Esophagus squamous epithelium (tissue), 5 donors: ENCODE measurements around the gene GAS7. TPM values are rescaled to one million over a fixed set of nuclear protein-coding genes. Genes with fewer than 3 reads are reported as not detected.

ENCODE experiments used
- DNase-seq: peaks from one replicate; lab custom pipeline; 2025; lab: John Stamatoyannopoulos, UW
- H3K27ac ChIP-seq, 4 donors: fragments of 200-600 bp; sonication (generic); one replicate each; pipeline ENCODE4 v1.5.1; 2016 to 2019; ENCODE audit warnings: mild to moderate bottlenecking in 1 of 4
- H3K27me3 ChIP-seq, 4 donors: fragments of 200-600 bp; sonication (generic); 1 replicate in 3 of 4; 2 replicates in 1 of 4; pipeline versions ENCODE4 v1.5.1 to v1.6.0; 2017 to 2021; ENCODE audit warnings: antibody characterized with exemption in 1 of 4
- H3K36me3 ChIP-seq, 3 donors: fragments of 200-600 bp; sonication (generic); one replicate each; pipeline ENCODE4 v1.5.1; 2016 to 2019
- H3K4me1 ChIP-seq, 3 donors: fragments of 200-600 bp; sonication (generic); one replicate each; pipeline ENCODE4 v1.5.1; 2017 to 2019
- H3K4me3 ChIP-seq, 4 donors: fragments of 200-600 bp; sonication (generic); 1 replicate in 3 of 4; 2 replicates in 1 of 4; pipeline ENCODE4 v1.5.1; 2016 to 2019; ENCODE audit warnings: mild to moderate bottlenecking in 2 of 4, moderate library complexity in 1 of 4
- H3K9me3 ChIP-seq, 3 donors: fragments of 200-600 bp; sonication (generic); one replicate each; pipeline ENCODE4 v1.5.1; 2016 to 2019
- POLR2A ChIP-seq, 4 donors: fragments of 450-650 bp; IDR thresholded peaks; one replicate each; pipeline ENCODE4 v1.6.1; 2017; ENCODE audit warnings: antibody characterized with exemption in 4 of 4, mild to moderate bottlenecking in 4 of 4, moderate library complexity in 3 of 4
- WGBS, 2 donors: methylation state at CpG; one replicate each; pipeline ENCODE4 v1.1.5; 2018; 5-methylcytosine and 5-hydroxymethylcytosine counted together
- intact Hi-C: fragments of 100-400 bp; cut with DNase I; formaldehyde crosslinking; loops from one replicate; pipeline ENCODE4 v1.15.0; 2022
- total RNA-seq, 4 donors: library from RNA; depleted of rRNA; stranded (reverse); fragments of >200 nt; gene quantifications; one replicate each; pipeline ENCODE4 v1.1.0, GENCODE V29; 2016
- TF ChIP-seq, protein P1 (sequence below), 6 experiments: fragments of 450-650 bp in 4 of 6; fragments of 200-600 bp in 2 of 6; sonication (generic) in 2 of 6; IDR thresholded peaks; one replicate each; pipeline ENCODE4 v1.5.1; 2016 to 2019; ENCODE audit warnings: antibody characterized with exemption in 6 of 6, mild to moderate bottlenecking in 4 of 6, moderate library complexity in 4 of 6
- donor health status: DM: yes; HTN: yes; CAD: no.

The GAS7 gene
- total RNA-seq, 4 donors from 2014 or later: 16.8 to 39.1 (median 30.1) TPM

DNA sequence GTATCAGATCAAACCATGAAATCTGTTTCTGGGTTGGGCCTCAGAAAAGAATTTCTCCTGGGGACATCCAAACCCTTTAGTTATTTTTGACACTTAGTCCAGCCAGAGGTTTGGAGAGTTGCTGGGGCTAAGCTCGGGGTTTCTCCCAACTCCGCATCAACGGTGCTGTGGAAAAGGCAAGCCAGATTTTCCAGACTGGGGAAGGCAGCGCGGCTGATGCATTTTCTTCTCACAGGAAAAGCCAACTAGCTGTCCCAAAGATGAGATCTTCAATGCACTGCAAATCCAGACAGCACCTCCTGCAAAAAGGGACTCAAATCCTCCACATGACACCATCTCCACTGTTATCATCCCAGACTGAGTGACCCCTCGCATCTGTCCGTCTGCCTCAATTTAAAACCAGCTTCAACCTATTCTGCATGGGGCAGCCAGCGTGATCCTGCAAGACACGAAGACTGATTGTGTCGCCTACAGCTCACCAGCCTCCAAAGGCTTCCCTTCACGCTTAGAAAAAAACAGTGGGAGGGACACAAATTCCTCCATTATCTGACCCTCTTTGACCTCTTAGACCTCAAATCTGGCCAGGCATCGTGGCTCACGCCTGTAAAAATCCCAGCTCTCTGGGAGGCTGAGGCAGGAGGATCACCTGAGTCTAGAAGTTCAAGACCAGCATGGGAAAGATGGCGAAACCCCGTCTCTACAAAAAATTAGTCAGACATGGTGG, 62.0 kb downstream of the GAS7 start:
- WGBS, 2 donors: 74 to 78% methylated on average over 15 of the region's 15 CpGs

DNA sequence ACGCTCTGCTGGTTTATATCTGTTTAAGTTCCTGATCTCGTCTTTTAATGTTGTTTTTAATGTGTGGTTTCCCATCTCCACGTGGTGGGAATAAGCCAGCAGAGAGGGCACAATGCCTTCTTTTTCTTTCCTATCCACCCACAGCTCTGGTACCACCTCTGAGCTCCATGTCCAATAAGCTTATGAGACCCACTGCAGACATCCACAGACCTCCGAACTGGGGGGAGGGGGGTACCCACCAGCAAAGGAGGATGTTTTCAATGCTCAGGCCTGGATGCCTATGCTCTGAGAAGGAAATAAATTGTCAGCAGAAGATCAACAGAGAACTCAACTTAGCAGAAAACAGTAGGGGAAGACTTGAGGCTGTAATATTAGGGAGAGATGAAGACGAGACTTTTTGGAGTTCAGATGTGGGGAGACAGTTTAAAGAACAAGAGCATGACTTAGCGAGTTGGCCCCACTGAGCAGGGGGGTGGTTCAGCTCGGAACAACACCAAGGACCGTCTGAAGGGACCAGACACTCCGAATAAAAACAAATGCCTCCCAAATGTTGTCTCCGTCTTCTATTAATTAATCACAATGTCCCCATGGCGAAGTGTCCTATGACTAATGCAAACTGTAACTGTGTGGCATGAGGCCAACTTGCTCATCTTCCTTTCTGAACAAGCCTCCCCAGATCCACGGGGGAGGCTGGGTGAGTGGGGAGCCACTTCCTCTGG, 62.7 kb downstream of the GAS7 start:
- H3K4me3 ChIP-seq: peak overlapping the region in 1 of 4 donors; percentile 11
- 31 to 43% methylated on average over 11 to 12 of the region's 12 CpGs for WGBS, 2 donors
- peaks cover 0 to 18% (median 6%) of the 10 kb centered on the region in 3 donors for H3K4me1 ChIP-seq
- no peaks in the 10 kb centered on the region for H3K36me3 ChIP-seq
- TF ChIP-seq, protein P1, sequence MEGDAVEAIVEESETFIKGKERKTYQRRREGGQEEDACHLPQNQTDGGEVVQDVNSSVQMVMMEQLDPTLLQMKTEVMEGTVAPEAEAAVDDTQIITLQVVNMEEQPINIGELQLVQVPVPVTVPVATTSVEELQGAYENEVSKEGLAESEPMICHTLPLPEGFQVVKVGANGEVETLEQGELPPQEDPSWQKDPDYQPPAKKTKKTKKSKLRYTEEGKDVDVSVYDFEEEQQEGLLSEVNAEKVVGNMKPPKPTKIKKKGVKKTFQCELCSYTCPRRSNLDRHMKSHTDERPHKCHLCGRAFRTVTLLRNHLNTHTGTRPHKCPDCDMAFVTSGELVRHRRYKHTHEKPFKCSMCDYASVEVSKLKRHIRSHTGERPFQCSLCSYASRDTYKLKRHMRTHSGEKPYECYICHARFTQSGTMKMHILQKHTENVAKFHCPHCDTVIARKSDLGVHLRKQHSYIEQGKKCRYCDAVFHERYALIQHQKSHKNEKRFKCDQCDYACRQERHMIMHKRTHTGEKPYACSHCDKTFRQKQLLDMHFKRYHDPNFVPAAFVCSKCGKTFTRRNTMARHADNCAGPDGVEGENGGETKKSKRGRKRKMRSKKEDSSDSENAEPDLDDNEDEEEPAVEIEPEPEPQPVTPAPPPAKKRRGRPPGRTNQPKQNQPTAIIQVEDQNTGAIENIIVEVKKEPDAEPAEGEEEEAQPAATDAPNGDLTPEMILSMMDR (IDR thresholded peaks at IDR 0.05): no peak
- intact Hi-C loops: no loop called here
- H3K27ac ChIP-seq: peak overlapping the region in 3 of 4 donors; percentile 38 to 70 (median 70)
- no peaks in the 10 kb centered on the region for H3K27me3 ChIP-seq
- no peaks in the 10 kb centered on the region for H3K9me3 ChIP-seq
- DNase-seq: no peak

More for the DNA sequence above, 62.0 kb downstream of the GAS7 start:
- no peaks in the 10 kb centered on the region for H3K36me3 ChIP-seq
- no peaks in the 10 kb centered on the region for H3K9me3 ChIP-seq
- H3K4me3 ChIP-seq: peak overlapping the region in 1 of 4 donors; percentile 11
- DNase-seq: no peak
- intact Hi-C loops: no loop called here
- H3K4me1 ChIP-seq: peaks cover 0 to 18% (median 6%) of the 10 kb centered on the region in 3 donors
- H3K27ac ChIP-seq: peak overlapping the region in 2 of 4 donors; percentile 70
- no peaks in the 10 kb centered on the region for H3K27me3 ChIP-seq
- no peak for TF ChIP-seq POLR2A (IDR thresholded peaks at IDR 0.05)
- TF ChIP-seq, protein P1 (IDR thresholded peaks at IDR 0.05): no peak

DNA sequence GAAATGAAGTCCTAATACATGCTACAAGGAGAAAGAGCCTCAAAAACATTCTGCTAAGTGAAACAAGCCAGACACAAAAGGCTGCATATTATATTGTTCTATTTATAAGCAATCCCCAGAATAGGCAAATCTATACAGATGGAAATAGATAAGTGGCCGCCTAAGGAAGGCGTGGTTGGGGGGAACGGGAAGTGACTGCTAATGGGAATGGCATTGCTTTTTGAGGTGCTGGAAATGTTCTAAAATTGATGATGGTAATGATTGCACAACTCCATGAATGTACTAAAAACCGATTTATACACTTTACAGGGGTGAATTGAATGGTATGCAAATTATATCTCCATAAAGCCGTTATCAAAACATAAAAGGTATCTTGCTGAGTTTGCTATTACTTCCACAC, 67.7 kb downstream of the GAS7 start:
- Histone ChIP-seq H3K4me3 (no peak overlapping the region), H3K4me1 (peaks cover 0 to 43% (median 12%) of the 10 kb centered on the region in 3 donors), H3K27me3 (no peaks in the 10 kb centered on the region), H3K27ac (no peak overlapping the region), H3K36me3 (no peaks in the 10 kb centered on the region), H3K9me3 (no peaks in the 10 kb centered on the region)
- no peak for TF ChIP-seq POLR2A (IDR thresholded peaks at IDR 0.05)
- TF ChIP-seq, protein P1 (IDR thresholded peaks at IDR 0.05): no peak
- DNase-seq: no peak
- intact Hi-C loops: no loop called here
- 67 to 68% methylated on average over 5 of the region's 5 CpGs for WGBS, 2 donors

DNA sequence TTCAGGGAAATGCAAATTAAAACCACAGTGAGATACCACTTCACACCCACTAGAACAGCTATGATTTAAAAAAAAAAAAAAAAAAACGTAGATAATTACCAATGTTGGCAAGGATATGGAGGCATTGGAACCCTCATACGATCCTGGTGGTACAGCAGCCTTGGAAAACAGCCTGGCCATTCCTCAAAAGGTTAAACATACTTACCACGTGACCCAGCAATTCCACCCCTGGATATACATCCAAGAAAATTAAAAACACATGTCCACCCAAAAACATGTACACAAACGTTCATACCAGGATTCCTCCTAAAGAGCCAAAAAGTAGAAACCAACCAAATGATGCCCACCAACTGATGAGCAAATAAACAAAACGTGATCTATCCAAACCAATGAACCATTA, 68.1 kb downstream of the GAS7 start:
- WGBS, 2 donors: 47 to 55% methylated on average over 5 of the region's 5 CpGs
- H3K27ac ChIP-seq: no peak overlapping the region
- H3K9me3 ChIP-seq: no peaks in the 10 kb centered on the region
- H3K36me3 ChIP-seq: no peaks in the 10 kb centered on the region
- peaks cover 0 to 39% (median 11%) of the 10 kb centered on the region in 3 donors for H3K4me1 ChIP-seq
- no peak for DNase-seq
- no peak overlapping the region for H3K4me3 ChIP-seq
- TF ChIP-seq, protein P1 (IDR thresholded peaks at IDR 0.05): no peak
- no peak for TF ChIP-seq POLR2A (IDR thresholded peaks at IDR 0.05)
- no peaks in the 10 kb centered on the region for H3K27me3 ChIP-seq
- intact Hi-C loops: no loop called here
